ENCODE measurements around the gene KAT5.
"Not testable (repeated sequence)": the region's sequence is repeated elsewhere in the genome, so short reads cannot be mapped to it uniquely, and the experiment has no call there.

Gene KAT5

DNA sequence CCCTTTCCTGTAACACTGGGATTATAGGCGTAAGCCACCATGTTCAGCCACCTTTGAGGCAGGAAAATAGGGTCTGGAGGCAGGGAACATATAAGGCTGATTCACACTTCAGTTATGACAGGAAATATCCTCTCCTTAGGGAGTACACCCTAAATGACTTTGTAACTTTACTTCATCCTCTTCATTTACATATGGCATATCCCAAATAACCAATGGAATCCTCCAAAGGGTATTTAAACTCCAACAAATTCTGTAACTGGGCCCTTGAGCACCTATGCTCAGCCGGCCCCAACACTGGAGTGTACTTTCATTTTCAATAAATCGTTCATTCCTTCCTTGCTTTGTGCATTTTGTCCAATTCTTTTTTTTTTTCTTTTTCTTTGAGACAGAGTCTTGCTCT is 1.6 kb upstream of the KAT5 start:
- no peak for DNase-seq

DNA sequence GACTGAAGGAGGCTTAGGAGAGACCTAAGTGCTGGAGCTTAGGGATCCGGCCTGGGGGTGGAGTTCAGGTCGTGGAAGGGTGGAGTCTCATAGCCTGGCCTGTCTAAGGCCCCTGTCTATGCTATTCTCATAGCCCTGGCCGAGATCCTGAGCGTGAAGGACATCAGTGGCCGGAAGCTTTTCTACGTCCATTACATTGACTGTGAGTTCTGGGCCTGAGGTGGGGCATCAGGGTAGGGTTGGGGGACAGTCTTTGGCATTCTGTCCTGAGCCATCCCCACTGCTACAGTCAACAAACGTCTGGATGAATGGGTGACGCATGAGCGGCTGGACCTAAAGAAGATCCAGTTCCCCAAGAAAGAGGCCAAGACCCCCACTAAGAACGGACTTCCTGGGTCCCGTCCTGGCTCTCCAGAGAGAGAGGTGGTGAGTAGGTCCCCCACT is 603 bp downstream of the KAT5 start:
- no peak for DNase-seq

DNA sequence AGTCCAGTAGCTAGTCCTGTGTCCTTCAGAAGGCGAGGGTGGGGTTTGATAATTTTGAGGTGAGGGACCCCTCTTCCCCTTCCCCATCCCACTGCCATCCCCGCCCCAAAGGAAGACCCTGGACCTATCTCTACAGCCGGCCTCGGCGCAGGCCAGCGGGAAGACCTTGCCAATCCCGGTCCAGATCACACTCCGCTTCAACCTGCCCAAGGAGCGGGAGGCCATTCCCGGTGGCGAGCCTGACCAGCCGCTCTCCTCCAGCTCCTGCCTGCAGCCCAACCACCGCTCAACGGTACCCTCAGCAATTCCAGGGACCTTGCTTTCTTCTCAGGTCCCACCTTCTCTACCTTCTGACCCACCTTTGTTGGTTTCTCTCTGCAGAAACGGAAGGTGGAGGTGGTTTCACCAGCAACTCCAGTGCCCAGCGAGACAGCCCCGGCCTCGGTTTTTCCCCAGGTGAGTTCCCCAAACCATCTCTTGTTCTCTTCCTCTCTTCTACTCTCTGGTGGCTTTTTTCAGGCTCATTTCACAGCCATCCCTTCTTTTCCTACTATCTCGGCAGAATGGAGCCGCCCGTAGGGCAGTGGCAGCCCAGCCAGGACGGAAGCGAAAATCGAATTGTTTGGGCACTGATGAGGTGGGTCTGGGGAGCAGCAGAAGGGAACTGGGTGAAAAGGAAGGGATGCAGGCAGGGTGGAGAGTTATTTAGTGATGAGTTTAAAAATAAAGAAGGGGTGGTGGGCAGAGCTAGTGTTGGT is 1.3 kb downstream of the KAT5 start:
- DNase-seq = no peak

DNA sequence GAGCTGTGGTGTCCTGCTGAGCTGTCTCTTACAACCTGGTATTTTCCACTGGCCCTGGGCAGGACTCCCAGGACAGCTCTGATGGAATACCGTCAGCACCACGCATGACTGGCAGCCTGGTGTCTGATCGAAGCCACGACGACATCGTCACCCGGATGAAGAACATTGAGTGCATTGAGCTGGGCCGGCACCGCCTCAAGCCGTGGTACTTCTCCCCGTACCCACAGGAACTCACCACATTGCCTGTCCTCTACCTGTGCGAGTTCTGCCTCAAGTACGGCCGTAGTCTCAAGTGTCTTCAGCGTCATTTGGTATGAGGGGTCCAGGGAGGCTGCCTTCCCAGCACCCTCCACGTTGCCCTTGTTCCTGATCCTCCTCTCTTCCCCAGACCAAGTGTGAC is 2.4 kb downstream of the KAT5 start:
- no peak for DNase-seq

DNA sequence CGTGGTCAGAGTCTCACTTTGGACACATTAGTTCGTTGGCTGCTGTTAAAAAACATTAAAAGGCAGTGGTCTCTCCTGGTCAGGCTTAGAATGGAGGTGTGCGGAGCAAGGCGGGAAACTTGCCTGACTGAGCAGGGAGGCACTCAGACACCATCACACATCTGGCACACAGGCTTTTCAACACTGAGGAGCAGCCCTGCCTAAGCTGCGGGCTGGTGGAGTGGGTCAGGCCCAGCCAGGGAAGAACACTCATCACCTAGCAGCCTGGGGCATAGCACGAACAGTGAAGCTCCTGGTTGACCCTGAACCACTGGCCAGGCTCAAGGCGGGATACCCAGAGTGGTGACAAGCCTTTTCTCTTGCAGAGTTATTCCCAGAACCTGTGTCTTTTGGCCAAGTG is 4.2 kb downstream of the KAT5 start:
- DNase-seq = no peak

DNA sequence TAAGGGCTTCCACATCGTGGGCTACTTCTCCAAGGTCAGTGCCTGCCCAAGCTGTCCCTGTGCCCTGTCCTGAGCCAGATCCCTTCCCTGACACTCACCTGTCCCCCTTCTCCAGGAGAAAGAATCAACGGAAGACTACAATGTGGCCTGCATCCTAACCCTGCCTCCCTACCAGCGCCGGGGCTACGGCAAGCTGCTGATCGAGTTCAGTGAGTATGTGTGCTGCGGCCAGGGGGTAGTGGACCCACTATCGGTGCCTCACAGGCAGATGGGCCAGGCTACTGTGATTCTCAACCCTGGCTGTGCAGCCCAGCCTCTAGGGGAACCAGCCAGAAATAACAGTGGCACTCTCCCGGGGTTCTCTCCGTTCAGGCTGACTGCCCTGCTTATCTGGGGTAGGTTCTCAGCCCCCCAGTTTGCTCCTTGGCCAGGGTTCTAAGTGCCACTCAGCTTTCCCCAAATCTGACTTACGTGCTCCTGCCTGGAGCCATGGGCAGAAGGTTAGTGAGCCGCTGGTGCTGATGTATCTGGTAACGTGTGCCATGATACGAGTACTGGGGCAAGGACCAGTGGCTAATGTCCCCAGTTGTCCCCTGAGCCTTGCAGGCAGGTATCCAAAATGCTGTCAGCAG is 4.8 kb downstream of the KAT5 start:
- DNase-seq = no peak

DNA sequence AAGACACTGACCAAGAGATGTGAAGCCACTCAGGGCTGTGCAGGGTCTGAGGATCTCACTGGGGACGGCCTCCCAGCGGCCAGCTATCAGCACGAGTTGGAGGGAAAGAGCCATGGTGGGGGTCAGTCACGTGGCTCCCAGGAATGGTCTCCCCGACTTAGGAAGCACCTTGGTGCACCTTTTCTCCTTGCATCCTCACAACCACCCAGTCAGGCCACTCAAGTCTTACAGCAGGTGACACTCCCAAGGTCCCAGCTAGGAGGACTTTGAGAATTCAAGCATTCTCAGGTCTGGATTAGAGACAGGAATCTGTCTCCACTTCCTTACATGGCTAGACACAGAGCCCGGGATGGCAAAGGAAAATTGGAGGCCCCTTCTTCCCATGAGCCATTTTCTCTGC is 5.9 kb downstream of the KAT5 start:
- no peak for DNase-seq

DNA sequence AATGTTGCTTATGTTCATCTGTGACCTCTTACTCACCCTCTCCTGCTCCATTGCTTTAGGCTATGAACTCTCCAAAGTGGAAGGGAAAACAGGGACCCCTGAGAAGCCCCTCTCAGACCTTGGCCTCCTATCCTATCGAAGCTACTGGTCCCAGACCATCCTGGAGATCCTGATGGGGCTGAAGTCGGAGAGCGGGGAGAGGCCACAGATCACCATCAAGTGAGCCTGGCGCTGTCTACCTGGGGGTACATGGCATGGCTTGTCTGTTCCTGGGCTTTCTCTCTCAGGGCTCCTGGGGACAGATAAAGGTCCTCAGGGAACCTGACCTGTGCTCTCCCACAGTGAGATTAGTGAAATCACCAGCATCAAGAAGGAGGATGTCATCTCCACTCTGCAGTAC is 6.5 kb downstream of the KAT5 start:
- DNase-seq = no peak

DNA sequence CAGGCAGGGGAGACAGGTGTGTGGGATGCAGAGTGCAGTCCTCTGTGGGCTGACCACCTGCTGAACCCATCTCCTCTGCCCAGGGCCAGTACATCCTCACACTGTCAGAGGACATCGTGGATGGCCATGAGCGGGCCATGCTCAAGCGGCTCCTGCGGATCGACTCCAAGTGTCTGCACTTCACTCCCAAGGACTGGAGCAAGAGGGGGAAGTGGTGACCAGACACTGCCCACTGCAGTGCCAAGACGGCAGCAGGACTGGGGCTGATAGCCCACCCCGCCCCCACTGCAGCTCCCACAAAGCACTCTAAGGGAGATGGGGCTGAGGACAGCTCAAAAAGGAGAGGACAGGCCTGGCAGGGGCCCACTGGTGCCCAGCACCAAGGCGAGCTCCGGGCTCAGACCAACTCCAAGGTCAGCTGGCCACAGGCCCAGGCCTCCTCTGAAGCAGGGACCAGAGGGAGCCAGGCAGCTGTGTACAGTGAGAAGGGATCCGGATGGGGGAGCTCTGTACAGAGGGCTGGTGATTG is 7.0 kb downstream of the KAT5 start:
- no peak for DNase-seq

DNA sequence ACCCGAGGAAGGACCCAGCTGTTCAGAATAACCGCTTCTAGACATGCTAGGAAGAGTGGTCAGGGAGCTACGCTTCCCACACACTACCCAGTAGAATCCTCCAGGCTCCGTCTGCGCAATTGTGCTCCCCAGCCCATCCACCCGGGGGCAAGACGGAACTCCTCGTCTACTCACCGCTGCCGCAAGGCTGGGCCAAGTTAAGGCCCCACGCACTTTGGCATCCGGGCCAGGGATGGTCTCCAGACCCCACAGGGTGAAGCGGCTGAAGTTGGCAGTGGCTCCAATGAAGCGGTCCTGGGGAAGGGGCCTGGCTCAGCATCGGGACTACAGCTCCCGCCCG is 7.8 kb downstream of the KAT5 start:
- no peak for DNase-seq

DNA sequence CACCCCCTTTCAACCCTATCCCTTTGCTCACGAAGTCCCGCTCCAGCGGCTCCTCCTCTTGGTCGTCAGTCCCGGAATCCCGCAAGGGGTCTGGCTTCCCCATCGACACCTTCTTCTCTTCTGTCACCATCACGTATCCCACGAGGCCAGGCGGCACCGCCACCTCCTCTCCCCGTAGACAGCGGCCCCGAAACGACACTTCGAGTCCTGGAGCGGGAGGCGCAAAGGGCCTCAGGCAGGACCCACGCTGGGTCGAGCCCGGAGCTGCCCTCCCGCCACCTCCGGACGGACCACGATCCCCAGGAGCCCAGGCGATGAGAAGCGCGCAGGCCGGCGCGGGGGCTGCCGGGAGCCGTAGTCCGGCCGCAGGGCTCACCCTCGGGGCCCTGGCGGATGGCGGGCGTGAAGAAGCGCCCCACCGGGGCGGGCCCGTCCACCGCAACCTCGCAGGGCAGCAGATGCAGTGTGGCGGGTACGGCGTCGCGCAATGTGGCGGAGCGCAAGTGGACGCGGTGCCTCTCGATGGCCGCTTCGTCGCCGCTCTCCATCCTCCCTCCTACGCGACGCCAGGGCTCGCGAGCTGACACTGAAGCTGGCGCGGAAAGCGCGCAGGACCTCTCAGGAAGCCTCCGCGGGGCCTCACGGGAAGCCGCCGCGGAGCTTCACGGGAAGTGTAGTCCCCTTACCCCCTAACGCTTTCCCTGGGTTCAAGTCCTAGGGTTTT is 8.3 kb downstream of the KAT5 start, which contains the start of gene RNASEH2C:
TSS of gene RNASEH2C (minus strand) at position 588 of the 724 bp plus-strand sequence. CDS start at position 548, 40 bp downstream.
- DNase-seq = peak; percentile 67 to 71

DNA sequence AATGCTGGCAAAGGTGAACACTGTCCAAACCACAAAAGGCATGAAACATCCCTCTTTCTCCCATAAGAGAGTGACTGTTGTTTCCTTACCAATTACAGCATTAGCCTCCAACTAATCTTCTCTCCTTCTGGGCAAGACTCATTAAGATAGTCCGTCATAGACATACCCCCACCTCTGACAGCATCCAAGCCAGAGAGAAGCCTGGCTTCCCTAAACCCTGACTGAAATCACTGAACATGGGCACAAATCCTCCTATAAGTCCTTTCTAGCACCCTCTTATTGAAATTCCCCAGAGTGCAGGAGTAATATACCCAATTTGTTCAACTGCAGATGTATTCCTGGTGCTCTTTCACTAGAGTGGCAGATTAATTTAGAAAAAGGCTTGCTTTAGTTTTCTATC is 10.2 kb downstream of the KAT5 start:
- no peak for DNase-seq

DNA sequence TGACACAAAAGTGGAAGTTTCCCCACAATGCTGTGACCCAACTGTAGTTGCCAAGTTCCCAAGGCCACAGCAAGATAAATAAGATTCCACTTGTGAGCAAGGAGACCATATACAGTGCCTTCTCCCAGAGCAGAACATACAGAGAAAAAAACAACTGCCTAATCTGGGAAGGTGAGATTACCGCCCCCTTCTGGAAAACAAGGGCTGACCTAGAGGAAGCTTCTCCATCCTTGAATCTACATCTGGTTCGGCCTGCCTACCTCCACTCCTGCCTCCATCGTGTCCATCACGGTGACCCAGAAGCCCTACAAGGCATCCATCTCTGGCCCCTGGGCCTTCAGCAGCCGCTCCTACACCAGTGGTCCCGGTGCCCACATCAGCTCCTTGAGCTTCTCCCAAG is 14.6 kb downstream of the KAT5 start:
- DNase-seq = no peak

DNA sequence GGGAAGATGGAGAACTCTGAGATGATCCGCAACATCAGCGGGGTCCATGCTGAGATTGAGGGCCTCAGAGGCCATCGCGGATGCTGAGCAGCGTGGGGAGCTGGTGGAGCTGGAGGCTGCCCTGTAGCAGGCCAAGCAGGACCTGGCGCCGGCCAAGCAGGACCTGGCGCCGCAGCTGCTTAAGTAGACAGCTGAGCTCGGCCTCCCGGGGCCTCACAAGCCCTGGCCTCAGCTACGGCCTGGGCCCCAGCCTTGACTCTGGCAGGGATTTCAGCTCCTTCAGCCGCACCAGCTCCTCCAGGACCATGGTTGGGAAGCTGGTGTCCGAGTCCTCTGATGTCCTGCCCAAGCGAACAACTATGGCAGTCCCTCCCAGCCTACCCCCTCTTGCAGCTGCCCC is 15.8 kb downstream of the KAT5 start:
- DNase-seq = no peak

DNA sequence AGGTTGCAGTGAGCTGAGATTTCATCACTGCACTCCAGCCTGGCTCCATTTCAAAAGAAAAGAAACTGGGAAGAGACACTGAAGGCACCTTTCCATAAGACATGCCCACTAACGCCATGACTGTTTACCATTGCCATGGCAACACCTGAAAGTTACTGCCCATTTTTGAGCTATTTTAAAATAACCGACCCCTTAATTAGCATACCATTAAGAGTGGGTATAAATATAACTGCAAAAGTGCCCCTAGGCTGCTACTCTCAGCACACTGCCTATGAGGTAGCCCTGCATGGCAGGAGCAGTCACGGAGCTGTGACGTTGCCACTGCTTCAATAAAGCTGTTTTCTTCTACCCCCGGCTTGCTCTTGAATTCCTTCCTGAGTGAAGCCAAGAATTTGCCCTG is 18.4 kb downstream of the KAT5 start:
- DNase-seq = no peak

DNA sequence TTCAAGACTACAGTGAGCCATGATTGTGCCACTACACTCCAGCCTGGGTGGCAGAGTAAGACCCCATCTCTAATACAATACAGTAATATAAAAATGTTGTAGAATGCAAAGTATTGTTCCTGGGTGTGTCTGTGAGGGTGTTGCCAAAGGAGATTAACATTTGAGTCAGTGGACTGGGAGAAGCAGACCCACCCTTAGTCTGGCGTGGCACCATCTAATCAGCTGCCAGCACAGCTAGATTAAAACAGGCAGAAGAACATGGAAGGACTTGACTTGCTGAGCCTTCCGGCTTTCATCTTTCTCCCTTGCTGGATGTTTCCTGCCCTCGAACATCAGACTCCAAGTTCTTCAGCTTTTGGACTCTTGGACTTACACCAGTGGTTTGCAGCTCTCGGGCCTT is 23.1 kb downstream of the KAT5 start:
- not testable (repeated sequence) for DNase-seq

DNA sequence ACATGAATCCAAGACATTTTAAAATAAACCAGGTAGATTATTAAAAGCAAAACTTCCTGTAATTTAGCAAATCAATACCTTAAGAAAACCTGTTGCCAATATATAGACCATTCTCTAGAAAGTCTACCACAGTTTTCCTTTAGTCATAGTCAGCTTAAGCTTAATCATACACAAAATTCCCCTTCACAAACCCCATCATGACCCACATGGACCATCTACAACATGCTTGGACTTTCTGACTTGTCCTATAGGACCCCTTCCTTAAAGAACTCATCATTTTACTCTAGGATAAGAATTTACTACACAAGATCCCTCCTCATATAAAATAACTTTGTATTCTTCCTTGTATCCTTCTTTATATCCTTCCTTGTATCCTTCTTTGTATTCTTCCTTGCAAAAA is 24.8 kb downstream of the KAT5 start:
- no peak for DNase-seq

DNA sequence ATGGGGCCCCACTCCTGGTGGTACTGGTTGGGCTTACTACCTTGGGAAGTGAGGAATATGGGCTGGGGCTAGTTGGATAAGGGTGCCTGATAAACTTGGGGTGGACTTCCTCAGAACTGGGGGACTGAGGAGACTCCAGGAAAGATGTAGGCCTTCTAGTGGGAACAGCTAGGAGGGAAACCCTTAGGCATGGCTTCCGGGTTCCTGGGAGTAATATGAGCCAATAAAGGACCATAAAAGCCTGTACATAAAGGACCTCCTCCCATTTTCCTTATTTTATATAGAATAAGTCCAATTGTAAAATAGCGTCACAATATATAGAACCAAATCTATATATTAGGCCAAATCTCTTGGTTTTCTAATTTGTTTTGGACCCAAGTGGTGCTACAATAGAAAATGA is 27.0 kb downstream of the KAT5 start:
- no peak for DNase-seq

DNA sequence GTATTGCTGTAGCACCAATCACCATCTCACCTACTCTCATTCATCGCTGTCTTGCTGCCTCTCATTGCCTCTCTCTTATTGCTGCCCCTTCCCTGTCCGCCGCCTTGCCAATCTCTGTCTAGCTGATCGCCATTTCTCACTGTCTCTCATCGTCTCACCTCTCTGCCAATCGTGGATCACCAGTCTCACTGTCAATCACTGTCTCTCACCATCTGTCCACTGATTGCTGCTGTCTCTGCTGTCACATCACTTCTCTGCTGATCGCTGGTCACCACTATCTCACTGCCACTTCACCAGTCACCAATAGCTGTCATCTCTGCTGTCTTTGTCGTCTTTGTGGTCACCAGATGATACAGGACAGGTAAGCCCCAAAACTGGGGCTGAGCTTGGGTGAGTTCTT is 29.1 kb downstream of the KAT5 start:
- DNase-seq = no peak

DNA sequence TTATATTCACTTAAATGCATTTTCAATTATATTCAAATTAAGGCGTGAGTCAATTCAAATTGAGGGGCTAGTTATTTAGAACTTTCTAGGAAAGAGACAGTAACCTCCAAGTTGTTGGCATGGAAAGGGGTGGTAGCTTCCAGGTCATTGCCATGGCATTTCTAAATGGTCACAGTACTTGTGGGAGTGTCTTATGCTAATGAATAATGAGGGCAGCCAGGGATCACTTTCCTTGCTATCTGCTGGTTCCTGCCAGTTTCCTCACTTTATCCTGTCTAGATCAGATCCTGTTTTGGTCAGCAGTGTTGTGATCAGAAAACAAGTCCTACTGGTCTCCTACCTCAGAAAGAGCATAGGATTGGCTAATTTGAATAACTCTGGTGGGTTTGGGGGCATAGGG is 30.3 kb downstream of the KAT5 start:
- no peak for DNase-seq

DNA sequence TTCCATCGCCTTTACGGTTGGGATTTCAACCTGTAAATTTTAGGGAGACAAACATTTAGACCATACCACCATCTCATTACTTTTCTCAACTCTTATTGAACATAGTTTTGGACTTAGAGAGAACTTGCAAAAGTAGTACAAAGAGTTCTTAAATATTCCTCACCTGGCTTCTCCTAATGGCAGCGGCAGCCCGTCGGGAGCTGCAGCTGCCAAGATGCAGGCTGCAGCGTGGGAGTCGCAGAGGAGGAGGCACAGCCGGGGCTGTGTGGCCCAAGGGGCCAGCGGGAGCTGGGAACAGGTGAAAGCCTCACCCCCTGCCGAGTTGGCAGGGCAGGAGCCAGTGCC is 31.6 kb downstream of the KAT5 start:
- DNase-seq = no peak

DNA sequence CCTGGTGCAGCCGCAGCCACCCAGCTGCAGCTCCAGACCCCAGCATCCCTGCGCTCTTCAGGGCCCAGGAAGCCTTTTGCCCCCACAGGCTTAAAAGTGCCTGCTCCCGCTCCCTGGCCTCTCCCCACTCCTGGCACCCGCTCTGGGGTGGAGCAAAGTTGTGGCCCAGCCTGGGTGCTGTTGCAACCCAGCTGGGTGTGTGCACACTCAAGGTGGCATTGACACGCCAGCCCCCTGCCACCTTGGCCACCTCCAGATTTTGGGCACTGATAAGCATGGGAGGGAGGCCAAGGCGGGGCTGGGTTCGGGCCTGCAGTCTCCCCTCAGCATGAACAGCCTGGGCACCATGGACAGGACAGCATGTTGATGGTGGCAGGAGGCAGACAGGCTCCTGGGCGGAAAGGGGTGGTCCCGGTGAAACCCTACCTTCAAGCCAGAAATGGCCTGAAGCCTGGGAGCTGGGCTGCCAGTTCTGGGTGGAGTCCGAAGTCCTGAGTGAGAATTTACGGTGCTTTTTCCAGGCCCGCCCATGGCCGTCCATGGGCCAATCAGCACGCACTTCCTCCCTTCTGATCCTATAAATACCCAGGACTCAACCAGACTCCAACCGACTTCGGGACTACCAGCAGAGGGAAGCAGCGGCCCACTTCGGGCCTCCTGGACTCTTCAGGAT is 32.1 kb downstream of the KAT5 start:
- DNase-seq = no peak

DNA sequence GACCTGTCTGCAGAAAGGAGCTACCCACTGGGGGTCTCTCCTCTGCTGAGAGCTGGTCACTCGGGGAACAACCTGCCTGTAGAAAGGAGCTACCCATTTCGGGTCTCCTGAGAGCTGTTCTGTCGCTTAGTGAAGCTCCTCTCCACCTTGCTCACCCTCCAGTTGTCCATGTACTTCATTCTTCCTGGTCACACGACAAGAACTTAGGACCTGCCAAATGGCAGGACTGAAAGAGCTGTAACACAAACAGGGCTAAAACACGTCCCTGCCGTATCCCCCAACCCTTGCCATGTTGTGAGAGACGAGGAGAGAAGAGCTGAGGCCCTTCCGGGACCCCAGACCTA is 32.6 kb downstream of the KAT5 start:
- DNase-seq = no peak

DNA sequence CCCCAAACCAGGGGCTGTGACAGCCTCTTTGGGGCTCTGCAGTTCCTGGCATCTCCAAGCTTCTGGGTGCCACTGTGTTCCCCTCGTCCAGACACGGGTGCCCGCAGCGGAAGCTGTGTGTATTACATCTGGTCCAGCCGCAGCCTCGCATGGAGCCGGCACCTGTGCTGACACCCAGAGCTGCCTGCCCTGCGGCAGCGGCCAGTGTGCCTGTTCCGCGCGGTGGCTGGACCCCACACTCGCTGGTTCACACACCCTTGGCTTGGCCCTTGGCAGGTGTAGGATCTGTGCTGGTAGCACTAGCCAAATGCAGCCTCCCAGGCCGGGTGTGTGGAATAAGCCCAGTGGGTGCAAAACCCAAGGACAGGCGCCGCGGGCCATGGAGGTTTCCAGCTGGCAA is 33.0 kb downstream of the KAT5 start:
- DNase-seq = no peak
